GM23338 (cell line): ENCODE measurements around the gene DOCK2. TPM values are rescaled to one million over a fixed set of nuclear protein-coding genes. Genes with fewer than 3 reads are reported as not detected.

Experiments
- ATAC-seq: fragments of 200-7000 bp; cut with Tn5 transposase; 3 replicates; pipeline ENCODE4 v1.9.1; 2020
- DNase-seq: peaks from one replicate; pipeline ENCODE4 v3.0.0-alpha.2; 2015; ENCODE audit warnings: low spot score
- H2AFZ ChIP-seq: fragments of 200-600 bp; sonication (generic); 2 replicates; pipeline ENCODE4 v1.8.0; 2016; ENCODE audit warnings: antibody characterized with exemption, mild to moderate bottlenecking, moderate library complexity
- H3F3A ChIP-seq: fragments of 200-600 bp; sonication (generic); replicated peaks from 2 replicates; pipeline ENCODE4 v1.8.0; 2017; ENCODE audit warnings: antibody characterized with exemption, mixed run types, low read depth
- H3K27ac ChIP-seq: fragments of 200-600 bp; sonication (generic); 2 replicates; pipeline ENCODE4 v1.6.1; 2016; ENCODE audit warnings: low read depth
- H3K27me3 ChIP-seq: fragments of 200-600 bp; sonication (generic); 2 replicates; pipeline ENCODE4 v1.8.0; 2016; ENCODE audit warnings: mild to moderate bottlenecking, mixed run types, moderate library complexity; ENCODE audit not compliant: insufficient read depth
- H3K36me3 ChIP-seq: fragments of 200-600 bp; sonication (generic); 2 replicates; pipeline ENCODE4 v1.8.0; 2016; ENCODE audit warnings: mild to moderate bottlenecking; ENCODE audit not compliant: insufficient read depth
- H3K4me1 ChIP-seq: fragments of 200-600 bp; sonication (generic); 2 replicates; pipeline ENCODE4 v1.8.0; 2016; ENCODE audit warnings: mild to moderate bottlenecking, moderate library complexity; ENCODE audit not compliant: insufficient read depth
- H3K4me2 ChIP-seq: fragments of 200-600 bp; sonication (generic); 2 replicates; pipeline ENCODE4 v1.7.1; 2017; ENCODE audit warnings: mixed run types
- H3K4me3 ChIP-seq: fragments of 200-600 bp; sonication (generic); 2 replicates; pipeline ENCODE4 v1.6.1; 2016; ENCODE audit warnings: mixed run types
- H3K79me2 ChIP-seq: fragments of 200-600 bp; sonication (generic); replicated peaks from 2 replicates; pipeline ENCODE4 v1.8.0; 2017; ENCODE audit warnings: mild to moderate bottlenecking; ENCODE audit not compliant: insufficient read depth
- H3K9me2 ChIP-seq: fragments of 200-600 bp; sonication (generic); 2 replicates; pipeline ENCODE4 v1.8.0; 2017; ENCODE audit not compliant: insufficient read depth
- H4K20me1 ChIP-seq: fragments of 200-600 bp; sonication (generic); replicated peaks from 2 replicates; pipeline ENCODE4 v1.8.0; 2017; ENCODE audit warnings: mild to moderate bottlenecking; ENCODE audit not compliant: insufficient read depth
- H3K27ac Mint-ChIP-seq: 2 replicates; pipeline ENCODE4 v1.8.0; 2020; ENCODE audit warnings: inconsistent platforms, mild to moderate bottlenecking, moderate library complexity, mixed read lengths
- H3K27me3 Mint-ChIP-seq: 3 replicates; pipeline ENCODE4 v1.8.0; 2022; ENCODE audit warnings: low read depth, mild to moderate bottlenecking, moderate library complexity, mixed read lengths, inconsistent platforms; ENCODE audit not compliant: insufficient read depth, poor library complexity
- H3K36me3 Mint-ChIP-seq: 3 replicates; pipeline ENCODE4 v1.8.0; 2021; ENCODE audit warnings: low read depth, mild to moderate bottlenecking, inconsistent platforms, moderate library complexity, mixed read lengths
- H3K4me1 Mint-ChIP-seq: 3 replicates; pipeline ENCODE4 v1.8.0; 2020; ENCODE audit warnings: mild to moderate bottlenecking, inconsistent platforms, mixed read lengths
- H3K4me3 Mint-ChIP-seq: 3 replicates; pipeline ENCODE4 v1.8.0; 2021; ENCODE audit warnings: moderate library complexity, mild to moderate bottlenecking, inconsistent platforms, mixed read lengths
- H3K9me3 Mint-ChIP-seq: 3 replicates; pipeline ENCODE4 v1.8.0; 2020; ENCODE audit warnings: moderate library complexity, mild to moderate bottlenecking, inconsistent platforms, mixed read lengths
- EZH2 ChIP-seq: fragments of 200-600 bp; sonication (generic); IDR thresholded peaks from one replicate; pipeline ENCODE4 v1.8.0; 2017; ENCODE audit warnings: antibody characterized with exemption, mild to moderate bottlenecking, low read depth; ENCODE audit not compliant: unreplicated experiment
- POLR2AphosphoS5 ChIP-seq: IDR thresholded peaks from 2 replicates; pipeline ENCODE4 v1.6.1; 2016; ENCODE audit warnings: antibody characterized with exemption, low read depth
- STAT1 ChIP-seq: IDR thresholded peaks from one replicate; pipeline ENCODE4 v1.6.1; 2016; ENCODE audit warnings: antibody characterized with exemption; ENCODE audit not compliant: unreplicated experiment
- polyA plus RNA-seq: library from polyadenylated mRNA; unstranded; fragments of >200 nt; fragmentation: Nextera tagmentation; extraction: Ambion mirVana; gene quantifications from 2 replicates; pipeline ENCODE4 v1.2.1, GENCODE V29; 2016
- total RNA-seq: library from RNA; depleted of rRNA; stranded (reverse); fragments of >200 nt; shearing (Covaris generic); gene quantifications from 2 replicates; pipeline ENCODE4 v1.2.3, GENCODE V29; 2014
- TF ChIP-seq, protein P1 (sequence below): fragments of 250-450 bp; sonication (Bioruptor Pico); IDR thresholded peaks from 2 replicates; pipeline ENCODE4 v1.5.0; 2020; ENCODE audit warnings: mild to moderate bottlenecking, moderate library complexity
- TF ChIP-seq, protein P2 (sequence below): IDR thresholded peaks from one replicate; pipeline ENCODE4 v1.6.1; 2018; ENCODE audit warnings: antibody characterized with exemption; ENCODE audit not compliant: unreplicated experiment

Gene DOCK2
- total and polyA plus RNA-seq, 2 experiments from 2014 or later = 3.7 to 9.4 TPM

DNA sequence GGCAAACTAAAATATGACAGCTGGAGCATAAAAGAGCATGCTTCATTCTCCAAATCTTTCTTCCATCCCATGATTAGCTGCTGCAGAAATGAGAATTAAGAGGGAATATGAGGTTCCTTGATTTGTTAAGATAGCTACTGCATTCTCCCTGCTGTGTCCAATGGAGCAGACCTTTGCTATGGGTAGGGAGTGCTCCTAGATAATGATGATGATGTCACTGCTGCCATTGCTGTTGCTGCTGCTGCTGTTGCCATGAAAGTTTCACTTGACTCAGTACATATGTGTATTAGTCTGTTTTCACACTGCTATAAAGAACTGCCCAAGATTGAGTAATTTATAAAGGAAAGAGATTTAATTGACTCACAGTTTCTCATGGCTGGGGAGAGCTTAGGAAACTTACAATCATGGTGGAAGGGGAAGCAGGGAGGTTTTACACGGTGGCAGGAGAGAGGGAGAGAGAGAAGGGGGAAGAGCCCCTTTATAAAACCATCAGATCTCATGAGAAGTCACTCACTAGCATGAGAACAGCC is 214.3 kb downstream of the DOCK2 start (continued):
- TF ChIP-seq, protein P1, sequence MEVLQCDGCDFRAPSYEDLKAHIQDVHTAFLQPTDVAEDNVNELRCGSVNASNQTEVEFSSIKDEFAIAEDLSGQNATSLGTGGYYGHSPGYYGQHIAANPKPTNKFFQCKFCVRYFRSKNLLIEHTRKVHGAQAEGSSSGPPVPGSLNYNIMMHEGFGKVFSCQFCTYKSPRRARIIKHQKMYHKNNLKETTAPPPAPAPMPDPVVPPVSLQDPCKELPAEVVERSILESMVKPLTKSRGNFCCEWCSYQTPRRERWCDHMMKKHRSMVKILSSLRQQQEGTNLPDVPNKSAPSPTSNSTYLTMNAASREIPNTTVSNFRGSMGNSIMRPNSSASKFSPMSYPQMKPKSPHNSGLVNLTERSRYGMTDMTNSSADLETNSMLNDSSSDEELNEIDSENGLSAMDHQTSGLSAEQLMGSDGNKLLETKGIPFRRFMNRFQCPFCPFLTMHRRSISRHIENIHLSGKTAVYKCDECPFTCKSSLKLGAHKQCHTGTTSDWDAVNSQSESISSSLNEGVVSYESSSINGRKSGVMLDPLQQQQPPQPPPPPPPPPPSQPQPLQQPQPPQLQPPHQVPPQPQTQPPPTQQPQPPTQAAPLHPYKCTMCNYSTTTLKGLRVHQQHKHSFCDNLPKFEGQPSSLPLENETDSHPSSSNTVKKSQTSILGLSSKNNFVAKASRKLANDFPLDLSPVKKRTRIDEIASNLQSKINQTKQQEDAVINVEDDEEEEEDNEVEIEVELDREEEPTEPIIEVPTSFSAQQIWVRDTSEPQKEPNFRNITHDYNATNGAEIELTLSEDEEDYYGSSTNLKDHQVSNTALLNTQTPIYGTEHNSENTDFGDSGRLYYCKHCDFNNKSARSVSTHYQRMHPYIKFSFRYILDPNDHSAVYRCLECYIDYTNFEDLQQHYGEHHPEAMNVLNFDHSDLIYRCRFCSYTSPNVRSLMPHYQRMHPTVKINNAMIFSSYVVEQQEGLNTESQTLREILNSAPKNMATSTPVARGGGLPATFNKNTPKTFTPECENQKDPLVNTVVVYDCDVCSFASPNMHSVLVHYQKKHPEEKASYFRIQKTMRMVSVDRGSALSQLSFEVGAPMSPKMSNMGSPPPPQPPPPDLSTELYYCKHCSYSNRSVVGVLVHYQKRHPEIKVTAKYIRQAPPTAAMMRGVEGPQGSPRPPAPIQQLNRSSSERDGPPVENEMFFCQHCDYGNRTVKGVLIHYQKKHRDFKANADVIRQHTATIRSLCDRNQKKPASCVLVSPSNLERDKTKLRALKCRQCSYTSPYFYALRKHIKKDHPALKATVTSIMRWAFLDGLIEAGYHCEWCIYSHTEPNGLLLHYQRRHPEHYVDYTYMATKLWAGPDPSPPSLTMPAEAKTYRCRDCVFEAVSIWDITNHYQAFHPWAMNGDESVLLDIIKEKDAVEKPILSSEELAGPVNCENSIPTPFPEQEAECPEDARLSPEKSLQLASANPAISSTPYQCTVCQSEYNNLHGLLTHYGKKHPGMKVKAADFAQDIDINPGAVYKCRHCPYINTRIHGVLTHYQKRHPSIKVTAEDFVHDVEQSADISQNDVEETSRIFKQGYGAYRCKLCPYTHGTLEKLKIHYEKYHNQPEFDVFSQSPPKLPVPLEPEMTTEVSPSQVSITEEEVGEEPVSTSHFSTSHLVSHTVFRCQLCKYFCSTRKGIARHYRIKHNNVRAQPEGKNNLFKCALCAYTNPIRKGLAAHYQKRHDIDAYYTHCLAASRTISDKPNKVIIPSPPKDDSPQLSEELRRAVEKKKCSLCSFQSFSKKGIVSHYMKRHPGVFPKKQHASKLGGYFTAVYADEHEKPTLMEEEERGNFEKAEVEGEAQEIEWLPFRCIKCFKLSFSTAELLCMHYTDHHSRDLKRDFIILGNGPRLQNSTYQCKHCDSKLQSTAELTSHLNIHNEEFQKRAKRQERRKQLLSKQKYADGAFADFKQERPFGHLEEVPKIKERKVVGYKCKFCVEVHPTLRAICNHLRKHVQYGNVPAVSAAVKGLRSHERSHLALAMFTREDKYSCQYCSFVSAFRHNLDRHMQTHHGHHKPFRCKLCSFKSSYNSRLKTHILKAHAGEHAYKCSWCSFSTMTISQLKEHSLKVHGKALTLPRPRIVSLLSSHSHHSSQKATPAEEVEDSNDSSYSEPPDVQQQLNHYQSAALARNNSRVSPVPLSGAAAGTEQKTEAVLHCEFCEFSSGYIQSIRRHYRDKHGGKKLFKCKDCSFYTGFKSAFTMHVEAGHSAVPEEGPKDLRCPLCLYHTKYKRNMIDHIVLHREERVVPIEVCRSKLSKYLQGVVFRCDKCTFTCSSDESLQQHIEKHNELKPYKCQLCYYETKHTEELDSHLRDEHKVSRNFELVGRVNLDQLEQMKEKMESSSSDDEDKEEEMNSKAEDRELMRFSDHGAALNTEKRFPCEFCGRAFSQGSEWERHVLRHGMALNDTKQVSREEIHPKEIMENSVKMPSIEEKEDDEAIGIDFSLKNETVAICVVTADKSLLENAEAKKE = no peak

DNA sequence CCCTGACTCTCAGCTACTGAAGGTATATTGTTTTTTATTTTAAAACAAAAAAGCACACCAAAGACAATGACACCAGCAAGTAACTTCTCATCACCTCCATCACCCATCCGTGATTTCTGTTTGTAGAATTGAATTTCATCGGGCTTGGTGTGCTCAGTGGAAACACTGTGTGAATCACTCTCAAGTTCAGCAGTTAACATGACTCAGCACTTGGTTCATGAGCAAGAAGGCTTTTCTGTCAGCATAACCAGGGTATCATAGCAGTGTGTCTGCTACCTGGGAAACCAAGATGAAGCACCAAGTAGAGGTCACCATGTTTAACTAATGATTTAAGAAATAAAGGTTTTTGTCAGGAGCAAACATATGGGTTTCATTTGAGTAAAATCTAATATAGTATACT is 219.5 kb downstream of the DOCK2 start:
- Histone ChIP-seq H3K36me3 (no peaks in the 10 kb centered on the region), H3K9me2 (0 out of 2 replicates have a peak, but pooled peaks cover 4% of the 10 kb centered on the region), H4K20me1 (no peaks in the 10 kb centered on the region), H2AFZ (no peak overlapping the region), H3K27me3 (no peaks in the 10 kb centered on the region), H3K4me1 (no peaks in the 10 kb centered on the region), H3F3A (no peaks in the 10 kb centered on the region), H3K4me3 (no peak overlapping the region), H3K4me2 (no peak overlapping the region), H3K79me2 (no peaks in the 10 kb centered on the region), H3K27ac (no peak overlapping the region)
- Mint-ChIP-seq H3K4me1 (no peaks in the 10 kb centered on the region; the same call in 2 of the 3 replicates), H3K27ac (no peak overlapping the region), H3K27me3 (peaks cover 1% of the 10 kb centered on the region), H3K9me3 (peaks cover 13% of the 10 kb centered on the region; the same call in 2 of the 3 replicates), H3K4me3 (no peak overlapping the region), H3K36me3 (peaks cover 4% of the 10 kb centered on the region; the same call in 2 of the 3 replicates)
- ATAC-seq (no peak), DNase-seq (no peak)
- no peak for TF ChIP-seq POLR2AphosphoS5
- TF ChIP-seq, protein P2, sequence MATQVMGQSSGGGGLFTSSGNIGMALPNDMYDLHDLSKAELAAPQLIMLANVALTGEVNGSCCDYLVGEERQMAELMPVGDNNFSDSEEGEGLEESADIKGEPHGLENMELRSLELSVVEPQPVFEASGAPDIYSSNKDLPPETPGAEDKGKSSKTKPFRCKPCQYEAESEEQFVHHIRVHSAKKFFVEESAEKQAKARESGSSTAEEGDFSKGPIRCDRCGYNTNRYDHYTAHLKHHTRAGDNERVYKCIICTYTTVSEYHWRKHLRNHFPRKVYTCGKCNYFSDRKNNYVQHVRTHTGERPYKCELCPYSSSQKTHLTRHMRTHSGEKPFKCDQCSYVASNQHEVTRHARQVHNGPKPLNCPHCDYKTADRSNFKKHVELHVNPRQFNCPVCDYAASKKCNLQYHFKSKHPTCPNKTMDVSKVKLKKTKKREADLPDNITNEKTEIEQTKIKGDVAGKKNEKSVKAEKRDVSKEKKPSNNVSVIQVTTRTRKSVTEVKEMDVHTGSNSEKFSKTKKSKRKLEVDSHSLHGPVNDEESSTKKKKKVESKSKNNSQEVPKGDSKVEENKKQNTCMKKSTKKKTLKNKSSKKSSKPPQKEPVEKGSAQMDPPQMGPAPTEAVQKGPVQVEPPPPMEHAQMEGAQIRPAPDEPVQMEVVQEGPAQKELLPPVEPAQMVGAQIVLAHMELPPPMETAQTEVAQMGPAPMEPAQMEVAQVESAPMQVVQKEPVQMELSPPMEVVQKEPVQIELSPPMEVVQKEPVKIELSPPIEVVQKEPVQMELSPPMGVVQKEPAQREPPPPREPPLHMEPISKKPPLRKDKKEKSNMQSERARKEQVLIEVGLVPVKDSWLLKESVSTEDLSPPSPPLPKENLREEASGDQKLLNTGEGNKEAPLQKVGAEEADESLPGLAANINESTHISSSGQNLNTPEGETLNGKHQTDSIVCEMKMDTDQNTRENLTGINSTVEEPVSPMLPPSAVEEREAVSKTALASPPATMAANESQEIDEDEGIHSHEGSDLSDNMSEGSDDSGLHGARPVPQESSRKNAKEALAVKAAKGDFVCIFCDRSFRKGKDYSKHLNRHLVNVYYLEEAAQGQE = no peak
- TF ChIP-seq EZH2 = no peak
- TF ChIP-seq STAT1 = no peak
- TF ChIP-seq, protein P1 = no peak
